Measurements from ENCODE around the gene CRADD.

- no peak for TF ChIP-seq POLR2A (IDR thresholded peaks at IDR 0.05)
- no peak for TF ChIP-seq CTCF (IDR thresholded peaks at IDR 0.05)
- TF ChIP-seq POLR2AphosphoS5 (IDR thresholded peaks at IDR 0.05): no peak
These were observed 66.2 kb downstream of the CRADD start for GRCh38 chr12:93743229-93743998.
